HTR-8/SVneo (cell line): ENCODE measurements around the gene SKOR2.

Source experiments
- DNase-seq: peaks from one replicate; pipeline ENCODE4 v3.0.0; 2011; ENCODE audit warnings: low spot score, mixed read lengths; ENCODE audit not compliant: insufficient read length
- FAIRE-seq: peaks from 2 replicates; lab custom pipeline; 2011; peaks lifted over from hg19 to GRCh38; lab: Jason Lieb, UNC

SKOR2 gene

GRCh38 chr18:47251289-47252120, at the start of gene SKOR2:
TSS of gene SKOR2 (minus strand) at chr18:47251660. CDS start at chr18:47249183, 2,477 bp downstream.
- no peak for FAIRE-seq

GRCh38 chr18:47296462-47296861, 45.0 kb upstream of the SKOR2 start:
- DNase-seq, result no peak
- no peak for FAIRE-seq

More at GRCh38 chr18:47251289-47252120, at the start of gene SKOR2:
- no peak for DNase-seq

GRCh38 chr18:47294801-47295200, 43.3 kb upstream of the SKOR2 start:
- FAIRE-seq (no peak), DNase-seq (no peak)

GRCh38 chr18:47288741-47289140, 37.3 kb upstream of the SKOR2 start:
- DNase-seq, result no peak
- no peak for FAIRE-seq

- DNase-seq, result no peak
- no peak for FAIRE-seq
Measured at GRCh38 chr18:47287911-47288585, 36.6 kb upstream of the SKOR2 start.

- no peak for DNase-seq
- no peak for FAIRE-seq
Measured at GRCh38 chr18:47286776-47287410, 35.4 kb upstream of the SKOR2 start.

GRCh38 chr18:47285456-47285855, 34.0 kb upstream of the SKOR2 start:
- FAIRE-seq (no peak), DNase-seq (no peak)

GRCh38 chr18:47284721-47285395, 33.4 kb upstream of the SKOR2 start:
- FAIRE-seq, result no peak
- no peak for DNase-seq

GRCh38 chr18:47283476-47283875, 32.0 kb upstream of the SKOR2 start:
- FAIRE-seq (no peak), DNase-seq (peak; percentile 7)

GRCh38 chr18:47280121-47280520, 28.7 kb upstream of the SKOR2 start:
- FAIRE-seq, result no peak
- DNase-seq, result no peak

- DNase-seq (no peak), FAIRE-seq (no peak)
Measured at GRCh38 chr18:47274961-47275360, 23.5 kb upstream of the SKOR2 start.

GRCh38 chr18:47265197-47265596, 13.7 kb upstream of the SKOR2 start:
- FAIRE-seq (no peak), DNase-seq (no peak)

GRCh38 chr18:47264308-47264700, 12.8 kb upstream of the SKOR2 start:
- DNase-seq, result no peak
- FAIRE-seq, result no peak

- FAIRE-seq (no peak), DNase-seq (no peak)
Measured at GRCh38 chr18:47263430-47264307, 12.2 kb upstream of the SKOR2 start.

- DNase-seq (no peak), FAIRE-seq (no peak)
Measured at GRCh38 chr18:47263150-47263429, 11.6 kb upstream of the SKOR2 start.

GRCh38 chr18:47262301-47263149, 11.1 kb upstream of the SKOR2 start:
- DNase-seq (no peak), FAIRE-seq (no peak)

- FAIRE-seq (no peak), DNase-seq (no peak)
Measured at GRCh38 chr18:47261902-47262300, 10.4 kb upstream of the SKOR2 start.

GRCh38 chr18:47260924-47261701, 9.7 kb upstream of the SKOR2 start:
- FAIRE-seq (no peak), DNase-seq (no peak)
